Activated CD8-positive, alpha-beta memory T cell treated with anti-CD3 and anti-CD28 coated beads, Interleukin-2, amount 50 U/mL, for 24 hours (primary cell): Measurements from ENCODE around the gene CDCA5.
"Not testable (repeated sequence)": the region's sequence is repeated elsewhere in the genome, so short reads cannot be mapped to it uniquely, and the experiment has no call there.

Experiments
- DNase-seq: peaks from one replicate; pipeline ENCODE4 v3.0.0-alpha.2; 2020; ENCODE audit errors: extremely low read depth

CDCA5 gene

GRCh38 chr11:65119670-65119995, 35.8 kb upstream of the CDCA5 start:
- no peak for DNase-seq

- not testable (repeated sequence) for DNase-seq
These were observed 35.2 kb upstream of the CDCA5 start for GRCh38 chr11:65118891-65119669.

- DNase-seq: no peak
These were observed 34.4 kb upstream of the CDCA5 start for GRCh38 chr11:65118097-65118837.

GRCh38 chr11:65117206-65118096, 33.6 kb upstream of the CDCA5 start, which contains the start of gene ZNHIT2:
TSS of gene ZNHIT2 (minus strand) at chr11:65117701. CDS start at chr11:65117653, 48 bp downstream.
- peak; percentile 100 for DNase-seq

GRCh38 chr11:65116370-65117205, 32.7 kb upstream of the CDCA5 start:
- no peak for DNase-seq

- no peak for DNase-seq
These were observed 31.7 kb upstream of the CDCA5 start for GRCh38 chr11:65115361-65116082.

- DNase-seq: no peak
These were observed 30.8 kb upstream of the CDCA5 start for GRCh38 chr11:65114538-65115171.

- DNase-seq: no peak
These were observed 30.0 kb upstream of the CDCA5 start for GRCh38 chr11:65113839-65114238.

GRCh38 chr11:65113361-65113756, 29.5 kb upstream of the CDCA5 start:
- DNase-seq: no peak

GRCh38 chr11:65112546-65113360, 28.9 kb upstream of the CDCA5 start:
- no peak for DNase-seq

GRCh38 chr11:65111744-65112545, 28.1 kb upstream of the CDCA5 start, which contains the start of gene TM7SF2:
TSS of gene TM7SF2 (plus strand) at chr11:65111872. CDS start at chr11:65112016, 144 bp downstream.
- peak; percentile 83 for DNase-seq

- no peak for DNase-seq
These were observed 27.4 kb upstream of the CDCA5 start for GRCh38 chr11:65111159-65111743.

- peak; percentile 91 for DNase-seq
These were observed 26.6 kb upstream of the CDCA5 start for GRCh38 chr11:65110354-65110861.

GRCh38 chr11:65109231-65110198, 25.7 kb upstream of the CDCA5 start:
- no peak for DNase-seq

GRCh38 chr11:65108469-65109123, 24.8 kb upstream of the CDCA5 start:
- DNase-seq: no peak
